Stimulated activated CD8-positive, alpha-beta memory T cell treated with anti-CD3 and anti-CD28 coated beads, Interleukin-7, amount 100 ng/mL, for 4 hours (primary cell): ENCODE results near the gene KIF3A.
A peak's percentile ranks its signal among the peaks of the same experiment; 100 is the strongest.

Experiments used
- DNase-seq, 2 donors: peaks; one replicate each; pipeline ENCODE4 v3.0.0-alpha.2; 2020; ENCODE audit warnings: low read depth in 2 of 2

The KIF3A gene

DNA sequence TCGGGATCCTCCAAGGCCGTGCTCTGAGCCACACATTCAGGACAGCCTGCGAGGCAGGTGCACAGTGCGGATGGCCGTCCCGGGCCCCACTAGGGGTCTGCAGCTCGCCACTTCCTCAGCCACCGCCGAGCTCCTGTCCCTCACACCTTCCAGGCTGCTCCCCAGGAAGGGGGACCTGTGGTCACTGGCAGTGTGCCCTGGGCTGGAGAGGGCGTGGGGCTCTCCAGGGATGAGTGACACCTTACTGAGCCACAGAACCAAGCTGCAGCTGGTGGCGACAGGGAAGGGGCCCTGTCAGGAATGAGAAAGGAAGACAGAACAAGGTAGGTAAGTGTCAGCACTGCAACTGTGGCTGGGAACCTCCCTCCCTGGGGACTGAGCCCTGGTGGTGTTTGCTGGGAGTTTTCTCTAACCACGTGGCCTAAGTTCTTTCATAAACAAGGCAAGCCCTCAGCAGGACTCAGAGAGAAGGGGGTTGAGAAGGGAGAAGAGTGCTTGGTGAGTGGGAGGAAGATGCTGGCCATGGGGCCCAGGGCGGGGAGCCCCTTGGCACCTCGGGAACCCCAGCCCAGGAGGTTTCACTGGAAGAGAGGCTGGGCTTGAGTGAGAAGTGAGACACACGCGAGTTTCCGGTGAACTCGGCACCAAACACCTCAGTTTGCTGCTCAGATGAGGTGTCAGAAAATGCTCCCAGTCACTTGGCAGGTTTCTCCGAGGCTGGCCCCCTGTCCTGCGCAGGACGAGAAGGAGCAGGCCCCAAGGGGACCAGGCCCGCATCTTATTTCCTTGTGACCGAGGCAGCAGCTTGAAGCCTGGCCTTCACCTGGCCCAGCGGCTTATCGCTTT is 74.2 kb downstream of the KIF3A start:
- peak in 1 of 2 donors; percentile 15 for DNase-seq

DNA sequence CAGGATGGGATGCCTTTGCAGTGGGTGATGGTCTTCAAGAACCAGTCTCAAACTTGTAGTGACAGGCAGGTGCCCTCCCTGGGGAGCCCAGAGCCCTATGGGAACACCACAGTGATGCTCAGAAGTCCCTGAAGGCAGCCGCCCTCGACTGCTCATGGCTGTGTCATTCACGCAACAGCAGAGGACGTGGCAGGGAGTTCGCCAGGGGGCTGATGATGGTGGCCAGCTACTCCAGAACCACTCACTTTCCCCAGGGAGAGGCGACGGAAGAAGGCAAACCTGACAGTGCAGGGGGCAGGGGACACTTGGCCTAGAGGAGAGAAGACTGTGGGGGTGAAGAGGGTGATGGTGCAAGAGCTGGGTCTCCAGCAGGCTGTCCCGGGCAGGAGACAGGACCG is 75.3 kb downstream of the KIF3A start:
- DNase-seq, result no peak

- no peak for DNase-seq
These were observed 75.9 kb downstream of the KIF3A start for GRCh38 chr5:132661231-132662003.

DNA sequence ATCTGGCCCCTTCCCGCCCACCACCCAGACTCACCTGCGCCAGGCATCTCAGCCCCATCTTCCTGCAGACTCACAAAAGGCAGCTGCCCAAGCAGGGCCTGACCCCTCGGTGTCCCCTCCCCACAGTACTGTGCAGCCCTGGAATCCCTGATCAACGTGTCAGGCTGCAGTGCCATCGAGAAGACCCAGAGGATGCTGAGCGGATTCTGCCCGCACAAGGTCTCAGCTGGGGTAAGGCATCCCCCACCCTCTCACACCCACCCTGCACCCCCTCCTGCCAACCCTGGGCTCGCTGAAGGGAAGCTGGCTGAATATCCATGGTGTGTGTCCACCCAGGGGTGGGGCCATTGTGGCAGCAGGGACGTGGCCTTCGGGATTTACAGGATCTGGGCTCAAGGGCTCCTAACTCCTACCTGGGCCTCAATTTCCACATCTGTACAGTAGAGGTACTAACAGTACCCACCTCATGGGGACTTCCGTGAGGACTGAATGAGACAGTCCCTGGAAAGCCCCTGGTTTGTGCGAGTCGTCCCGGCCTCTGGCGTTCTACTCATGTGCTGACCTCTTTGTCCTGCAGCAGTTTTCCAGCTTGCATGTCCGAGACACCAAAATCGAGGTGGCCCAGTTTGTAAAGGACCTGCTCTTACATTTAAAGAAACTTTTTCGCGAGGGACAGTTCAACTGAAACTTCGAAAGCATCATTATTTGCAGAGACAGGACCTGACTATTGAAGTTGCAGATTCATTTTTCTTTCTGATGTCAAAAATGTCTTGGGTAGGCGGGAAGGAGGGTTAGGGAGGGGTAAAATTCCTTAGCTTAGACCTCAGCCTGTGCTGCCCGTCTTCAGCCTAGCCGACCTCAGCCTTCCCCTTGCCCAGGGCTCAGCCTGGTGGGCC is 77.5 kb downstream of the KIF3A start:
- no peak for DNase-seq

DNA sequence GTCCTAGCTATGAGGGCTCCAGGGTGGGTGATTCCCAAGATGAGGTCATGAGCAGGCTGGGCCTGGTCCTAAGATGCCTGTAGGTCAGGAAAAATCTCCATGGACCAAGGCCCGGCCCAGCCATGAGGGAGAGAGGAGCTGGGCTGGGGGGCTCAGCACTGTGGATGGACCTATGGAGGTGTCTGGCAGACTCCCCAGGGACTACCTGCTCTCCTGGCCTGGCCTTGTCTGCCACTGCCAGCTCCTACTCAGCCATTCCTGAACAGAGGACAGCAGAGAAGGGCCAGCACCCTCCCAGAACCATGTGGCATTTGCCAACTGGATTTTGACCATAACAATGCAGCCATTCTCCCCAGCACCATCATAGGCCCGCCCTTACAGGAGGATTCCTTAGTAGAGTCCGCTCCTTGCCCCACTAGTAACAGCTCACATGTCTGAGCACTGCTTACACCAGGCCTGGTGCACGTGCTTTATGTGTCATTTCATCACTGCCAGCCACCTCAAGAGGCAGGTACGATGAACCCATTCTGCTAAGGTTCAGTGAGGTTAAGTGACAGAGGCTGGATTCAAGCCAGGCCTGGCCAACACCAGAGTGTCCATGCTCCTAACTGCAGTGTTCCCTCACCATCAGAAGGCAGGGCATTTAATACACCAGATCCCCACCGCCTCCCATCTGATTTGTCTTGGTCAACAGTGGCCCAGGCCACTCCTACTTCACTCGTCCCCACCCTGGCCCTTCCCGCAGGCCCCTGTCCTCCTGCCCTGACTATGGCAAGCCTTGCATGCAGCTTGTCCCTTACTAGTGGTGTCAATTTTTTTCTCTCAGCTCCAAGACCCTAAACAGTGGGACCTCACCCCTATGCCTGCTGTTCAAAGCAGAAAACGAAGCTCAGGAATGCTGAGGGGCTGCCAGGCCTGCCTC is 78.7 kb downstream of the KIF3A start:
- DNase-seq, result no peak

DNA sequence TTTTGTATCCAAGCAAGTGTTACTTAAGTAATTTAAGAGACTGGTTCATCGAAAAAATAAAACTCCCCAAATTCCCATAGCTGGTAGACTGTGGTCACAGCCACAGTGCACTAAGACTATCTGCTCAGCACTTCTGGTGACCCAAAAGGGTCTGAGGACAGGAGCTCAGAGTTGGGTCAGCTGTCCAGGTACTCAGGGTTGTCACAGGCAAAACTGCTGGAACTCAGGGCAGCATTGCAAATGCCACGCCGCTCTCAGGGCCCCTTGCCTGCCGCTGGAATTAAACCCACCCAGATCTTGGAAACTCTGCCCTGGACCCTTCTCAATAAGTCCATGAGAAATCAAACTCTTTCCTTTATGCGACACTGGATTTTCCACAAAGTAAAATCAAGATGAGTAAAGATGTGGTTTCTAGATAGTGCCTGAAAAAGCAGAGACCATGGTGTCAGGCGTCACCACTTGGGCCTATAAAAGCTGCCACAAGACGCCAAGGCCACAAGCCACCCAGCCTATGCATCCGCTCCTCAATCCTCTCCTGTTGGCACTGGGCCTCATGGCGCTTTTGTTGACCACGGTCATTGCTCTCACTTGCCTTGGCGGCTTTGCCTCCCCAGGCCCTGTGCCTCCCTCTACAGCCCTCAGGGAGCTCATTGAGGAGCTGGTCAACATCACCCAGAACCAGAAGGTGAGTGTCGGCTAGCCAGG is 79.5 kb downstream of the KIF3A start, which contains the start of gene IL13:
TSS of gene IL13 (plus strand) at position 498 of the 705 bp plus-strand sequence. CDS start at position 512, 14 bp downstream.
- no peak for DNase-seq

DNA sequence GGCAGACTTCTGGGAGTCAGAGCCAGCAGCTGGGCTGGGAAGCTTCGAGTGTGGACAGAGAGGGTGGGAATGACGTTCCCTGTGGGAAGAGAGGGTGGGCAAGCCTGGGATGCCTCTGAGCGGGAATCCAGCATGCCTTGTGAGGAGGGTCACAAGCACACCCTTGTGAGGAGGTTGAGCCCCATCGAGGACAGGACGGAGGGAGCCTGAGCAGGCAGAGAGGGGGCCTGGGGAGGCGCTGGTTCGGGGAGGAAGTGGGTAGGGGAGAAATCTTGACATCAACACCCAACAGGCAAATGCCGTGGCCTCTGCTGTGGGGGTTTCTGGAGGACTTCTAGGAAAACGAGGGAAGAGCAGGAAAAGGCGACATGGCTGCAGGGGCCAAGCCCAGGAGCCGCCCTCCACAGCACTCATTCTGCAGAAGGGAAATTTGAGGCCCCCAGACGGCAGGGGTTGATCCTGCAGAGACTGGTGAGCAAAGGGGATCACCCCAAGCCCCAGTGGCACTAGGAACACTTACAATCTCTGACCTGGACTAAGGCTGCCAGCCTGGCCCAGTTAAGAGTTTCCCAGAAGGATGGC is 80.5 kb downstream of the KIF3A start:
- DNase-seq, result no peak

DNA sequence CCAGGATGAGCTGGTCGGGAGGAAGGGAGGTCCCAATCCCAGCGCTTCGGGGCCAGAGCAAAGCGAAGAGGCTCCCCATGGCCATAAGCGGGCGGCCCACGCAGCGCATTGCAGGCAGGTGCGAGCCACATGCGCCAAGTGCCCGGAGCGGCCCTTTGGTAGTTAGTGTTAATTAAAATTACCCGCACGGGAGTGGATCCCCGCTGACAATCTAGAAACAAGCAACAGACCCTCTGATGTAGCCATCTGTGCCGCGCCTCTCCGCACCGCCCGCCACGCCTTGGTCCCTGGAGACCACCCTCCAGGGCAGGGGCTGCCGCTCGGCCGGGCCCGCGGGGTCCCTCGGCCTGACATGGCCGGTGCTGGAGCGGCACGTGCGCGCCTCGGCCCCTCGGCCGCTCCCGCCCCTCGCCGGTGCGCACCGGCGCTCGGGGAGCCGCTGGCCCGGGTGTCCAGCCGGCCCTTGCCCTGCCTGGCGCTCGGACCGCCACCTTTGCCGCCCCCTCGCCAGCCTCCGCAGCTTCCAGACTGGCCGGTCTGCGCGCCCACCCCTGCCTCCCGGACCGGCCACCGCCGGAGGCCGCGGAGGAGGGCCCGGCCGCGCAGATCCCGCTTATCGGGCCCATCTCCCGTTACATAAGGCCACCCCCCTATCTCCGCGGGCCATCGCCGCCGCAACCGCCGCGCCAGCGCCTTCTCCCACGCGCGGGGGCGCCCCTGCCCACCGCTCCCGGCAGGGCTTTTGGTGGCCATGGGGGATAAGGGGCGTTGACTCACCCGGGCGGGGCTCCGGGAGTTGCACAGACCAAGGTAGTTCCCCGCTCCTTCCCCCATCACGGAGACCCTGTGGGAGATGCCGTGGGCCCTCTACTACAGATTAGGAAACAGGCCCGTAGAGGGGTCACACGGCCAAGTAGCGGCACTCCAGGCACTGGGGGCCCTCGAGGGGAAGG is 81.2 kb downstream of the KIF3A start:
- peak in 1 of 2 donors; percentile 42 for DNase-seq

GRCh38 chr5:132653716-132654115 is 83.6 kb downstream of the KIF3A start:
- DNase-seq, result no peak

GRCh38 chr5:132651838-132652469 is 85.4 kb downstream of the KIF3A start:
- DNase-seq, result no peak

- no peak for DNase-seq
These were observed 89.0 kb downstream of the KIF3A start for GRCh38 chr5:132648355-132648754.

- no peak for DNase-seq
These were observed 89.9 kb downstream of the KIF3A start for GRCh38 chr5:132647473-132647872.

DNA sequence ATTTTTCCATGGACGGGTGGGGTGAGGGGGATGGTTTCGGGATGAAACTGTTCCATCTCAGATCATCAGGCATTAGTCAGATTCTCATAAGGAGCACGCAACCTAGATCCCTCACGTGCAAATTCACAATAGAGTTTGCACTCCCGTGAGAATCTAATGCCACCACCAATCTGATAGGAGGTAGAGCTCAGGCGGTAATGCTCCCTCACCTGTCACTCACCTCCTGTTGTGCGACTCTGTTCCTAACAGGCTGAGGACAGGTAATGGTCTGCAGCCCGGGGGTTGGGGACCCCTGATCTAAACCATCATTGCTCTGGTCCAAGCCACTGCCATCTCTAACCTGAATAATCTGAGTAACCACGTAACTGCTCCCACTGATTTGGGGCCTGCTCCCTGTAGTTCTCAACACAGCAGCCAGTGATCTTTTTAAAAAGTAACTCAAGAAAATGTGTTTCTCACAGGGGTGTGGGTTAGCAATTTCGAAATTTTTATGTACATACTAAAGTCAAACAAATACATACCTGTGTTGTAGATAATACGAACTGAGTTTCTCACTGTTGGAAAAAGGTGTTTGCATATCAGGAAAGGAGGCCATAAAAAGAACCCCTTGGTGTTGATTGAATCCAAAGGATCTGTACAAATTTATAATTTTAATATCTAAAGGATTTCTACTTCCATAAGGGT is 90.6 kb downstream of the KIF3A start:
- no peak for DNase-seq

- DNase-seq, result no peak
These were observed 93.2 kb downstream of the KIF3A start for GRCh38 chr5:132644177-132644576.
